Measurements from ENCODE around the gene SLCO1A2.

DNA sequence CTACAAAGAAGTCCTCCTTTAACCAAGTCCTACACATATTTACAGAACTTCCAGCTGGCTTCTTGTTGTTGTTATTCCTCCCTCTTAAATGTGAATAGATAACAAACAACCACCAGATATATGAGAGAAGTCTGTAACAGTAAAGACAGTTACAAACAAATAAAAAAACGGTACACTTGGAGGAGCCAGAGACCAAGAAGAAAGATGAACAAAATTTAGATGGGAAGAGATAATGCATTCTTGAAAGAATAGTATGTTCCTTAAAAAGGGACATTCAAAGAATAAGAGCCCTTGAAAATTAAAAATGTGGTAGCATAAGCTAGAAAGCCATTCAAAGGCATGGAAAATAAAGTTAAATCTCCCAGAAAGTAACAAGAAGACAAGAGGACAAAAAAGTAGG, 25.9 kb downstream of the SLCO1A2 start:
- TF ChIP-seq, protein P1, sequence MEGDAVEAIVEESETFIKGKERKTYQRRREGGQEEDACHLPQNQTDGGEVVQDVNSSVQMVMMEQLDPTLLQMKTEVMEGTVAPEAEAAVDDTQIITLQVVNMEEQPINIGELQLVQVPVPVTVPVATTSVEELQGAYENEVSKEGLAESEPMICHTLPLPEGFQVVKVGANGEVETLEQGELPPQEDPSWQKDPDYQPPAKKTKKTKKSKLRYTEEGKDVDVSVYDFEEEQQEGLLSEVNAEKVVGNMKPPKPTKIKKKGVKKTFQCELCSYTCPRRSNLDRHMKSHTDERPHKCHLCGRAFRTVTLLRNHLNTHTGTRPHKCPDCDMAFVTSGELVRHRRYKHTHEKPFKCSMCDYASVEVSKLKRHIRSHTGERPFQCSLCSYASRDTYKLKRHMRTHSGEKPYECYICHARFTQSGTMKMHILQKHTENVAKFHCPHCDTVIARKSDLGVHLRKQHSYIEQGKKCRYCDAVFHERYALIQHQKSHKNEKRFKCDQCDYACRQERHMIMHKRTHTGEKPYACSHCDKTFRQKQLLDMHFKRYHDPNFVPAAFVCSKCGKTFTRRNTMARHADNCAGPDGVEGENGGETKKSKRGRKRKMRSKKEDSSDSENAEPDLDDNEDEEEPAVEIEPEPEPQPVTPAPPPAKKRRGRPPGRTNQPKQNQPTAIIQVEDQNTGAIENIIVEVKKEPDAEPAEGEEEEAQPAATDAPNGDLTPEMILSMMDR (IDR thresholded peaks at IDR 0.05; ENCODE audit: low read depth, low read length, poor library complexity, severe bottlenecking), result no peak
- no peak for TF ChIP-seq EZH2phosphoT487 (IDR thresholded peaks at IDR 0.05; ENCODE audit: borderline replicate concordance, low read length)
